Measurements from ENCODE around the gene MTFR1L. TPM values are rescaled to one million over a fixed set of nuclear protein-coding genes. Genes with fewer than 3 reads are reported as not detected.

Gene MTFR1L
- total RNA-seq, 2 donors from 2014 or later = 39.7 to 56.4 TPM

- Histone ChIP-seq H3K27me3 (no peaks in the 10 kb centered on the region), H3K4me1 (peaks cover 67% of the 10 kb centered on the region), H3K27ac (peak overlapping the region; percentile 75 to 86 (median 78)), H3K4me3 (no peak overlapping the region), H3K36me3 (replicated peaks in 1 of 2; ENCODE audit: insufficient read depth in 1 of 2, low read depth in 2 of 2) (no peaks in the 10 kb centered on the region), H3K9me3 (no peaks in the 10 kb centered on the region)
- 33 to 49% methylated on average over 9 to 12 of the region's 12 CpGs for WGBS, 2 donors
- no peak for TF ChIP-seq CTCF (IDR thresholded peaks at IDR 0.05)
- TF ChIP-seq POLR2A (IDR thresholded peaks at IDR 0.05) = no peak
- ATAC-seq = no peak
- no peak for DNase-seq
- intact Hi-C loops (cut with DNase I) = no loop called here
Measured at GRCh38 chr1:25799352-25799934, 20.3 kb upstream of the MTFR1L start.

GRCh38 chr1:25799935-25800702 is 19.6 kb upstream of the MTFR1L start, which contains the start of gene SELENON:
SELENON (plus strand) TSS chr1:25800193; CDS start chr1:25800231, 38 bp downstream.
- H3K4me1 ChIP-seq = peaks cover 72% of the 10 kb centered on the region

GRCh38 chr1:25800703-25801377 is 18.9 kb upstream of the MTFR1L start:
- DNase-seq (peak in 1 of 4 donors; percentile 42), ATAC-seq (peak; percentile 7)
- Histone ChIP-seq H3K4me3 (peak overlapping the region; percentile 23 to 40), H3K27ac (peak overlapping the region; percentile 60 to 86 (median 65)), H3K27me3 (no peaks in the 10 kb centered on the region), H3K9me3 (no peaks in the 10 kb centered on the region), H3K36me3 (replicated peaks in 1 of 2; ENCODE audit: insufficient read depth in 1 of 2, low read depth in 2 of 2) (no peaks in the 10 kb centered on the region), H3K4me1 (peaks cover 76% of the 10 kb centered on the region)
- WGBS, 2 donors = 21 to 44% methylated on average over 6 to 15 of the region's 15 CpGs
- intact Hi-C loops (cut with DNase I) = no loop called here
- TF ChIP-seq POLR2A (IDR thresholded peaks at IDR 0.05) (no peak), CTCF (IDR thresholded peaks at IDR 0.05) (no peak)

More at GRCh38 chr1:25799935-25800702, 19.6 kb upstream of the MTFR1L start, which contains the start of gene SELENON:
- intact Hi-C loops (cut with DNase I) = no loop called here
- 0 to 1% methylated on average over 10 to 35 of the region's 91 CpGs for WGBS, 2 donors
- DNase-seq (peak; percentile 58 to 68 (median 67)), ATAC-seq (peak; percentile 69)
- no peaks in the 10 kb centered on the region for H3K9me3 ChIP-seq
- peak within 1 kb of the TSS; percentile 23 to 40 for H3K4me3 ChIP-seq
- TF ChIP-seq POLR2A (IDR thresholded peaks at IDR 0.05) (peak in 2 of 3 donors; percentile 48 to 50), CTCF (IDR thresholded peaks at IDR 0.05) (no peak)
- peak within 1 kb of the TSS; percentile 75 to 86 (median 78) for H3K27ac ChIP-seq
- H3K36me3 ChIP-seq (replicated peaks in 1 of 2; ENCODE audit: insufficient read depth in 1 of 2, low read depth in 2 of 2) = no peaks in the 10 kb centered on the region
- H3K27me3 ChIP-seq = no peaks in the 10 kb centered on the region

GRCh38 chr1:25802915-25803314 is 16.8 kb upstream of the MTFR1L start:
- Histone ChIP-seq H3K4me3 (no peak overlapping the region), H3K9me3 (no peaks in the 10 kb centered on the region), H3K27ac (peak overlapping the region in 1 of 4 donors; percentile 2), H3K36me3 (replicated peaks in 1 of 2; ENCODE audit: insufficient read depth in 1 of 2, low read depth in 2 of 2) (no peaks in the 10 kb centered on the region), H3K27me3 (no peaks in the 10 kb centered on the region), H3K4me1 (peaks cover 87% of the 10 kb centered on the region)
- no peak for TF ChIP-seq CTCF (IDR thresholded peaks at IDR 0.05)
- TF ChIP-seq POLR2A (IDR thresholded peaks at IDR 0.05) = no peak
- WGBS, 2 donors = 45 to 53% methylated on average over 6 of the region's 6 CpGs
- intact Hi-C loops (cut with DNase I) = no loop called here
- no peak for ATAC-seq
- DNase-seq = no peak
